Urinary bladder (tissue), 4 donors: ENCODE data around the gene DCXR. TPM values are rescaled to one million over a fixed set of nuclear protein-coding genes. Genes with fewer than 3 reads are reported as not detected.

Experiments
- DNase-seq: peaks from one replicate; pipeline ENCODE4 v3.0.0-alpha.2; 2015; ENCODE audit errors: extremely low spot score
- H3K27ac ChIP-seq: one replicate; pipeline ENCODE4 v1.5.1; 2013; ENCODE audit warnings: low read depth, mild to moderate bottlenecking, moderate library complexity
- H3K36me3 ChIP-seq: one replicate; pipeline ENCODE4 v1.6.1; 2013; ENCODE audit warnings: mild to moderate bottlenecking, moderate library complexity; ENCODE audit not compliant: insufficient read depth
- H3K4me1 ChIP-seq: one replicate; pipeline ENCODE4 v1.6.1; 2013; ENCODE audit warnings: mild to moderate bottlenecking, moderate library complexity; ENCODE audit not compliant: insufficient read depth
- H3K4me3 ChIP-seq: one replicate; pipeline ENCODE4 v1.5.1; 2013; ENCODE audit warnings: low read depth, low read length
- WGBS: extraction: QIAGEN DNeasy Blood & Tissue Kit; methylation state at CpG from one replicate; pipeline ENCODE4 v1.1.7; 2013; 5-methylcytosine and 5-hydroxymethylcytosine counted together
- polyA plus RNA-seq: library from polyadenylated mRNA; stranded (reverse); fragments of 200-250 nt; gene quantifications from one replicate; pipeline ENCODE4 v1.2.3, GENCODE V29; 2013
- total RNA-seq: library from RNA; depleted of rRNA; stranded (reverse); fragments of >200 nt; gene quantifications from one replicate; pipeline ENCODE4 v1.2.3, GENCODE V29; 2014
- donor health status: healthy with polysubstance abuse.
- donor health status: healthy.

The DCXR gene
- total and polyA plus RNA-seq, 2 donors, result 17.2 to 129 TPM

DNA sequence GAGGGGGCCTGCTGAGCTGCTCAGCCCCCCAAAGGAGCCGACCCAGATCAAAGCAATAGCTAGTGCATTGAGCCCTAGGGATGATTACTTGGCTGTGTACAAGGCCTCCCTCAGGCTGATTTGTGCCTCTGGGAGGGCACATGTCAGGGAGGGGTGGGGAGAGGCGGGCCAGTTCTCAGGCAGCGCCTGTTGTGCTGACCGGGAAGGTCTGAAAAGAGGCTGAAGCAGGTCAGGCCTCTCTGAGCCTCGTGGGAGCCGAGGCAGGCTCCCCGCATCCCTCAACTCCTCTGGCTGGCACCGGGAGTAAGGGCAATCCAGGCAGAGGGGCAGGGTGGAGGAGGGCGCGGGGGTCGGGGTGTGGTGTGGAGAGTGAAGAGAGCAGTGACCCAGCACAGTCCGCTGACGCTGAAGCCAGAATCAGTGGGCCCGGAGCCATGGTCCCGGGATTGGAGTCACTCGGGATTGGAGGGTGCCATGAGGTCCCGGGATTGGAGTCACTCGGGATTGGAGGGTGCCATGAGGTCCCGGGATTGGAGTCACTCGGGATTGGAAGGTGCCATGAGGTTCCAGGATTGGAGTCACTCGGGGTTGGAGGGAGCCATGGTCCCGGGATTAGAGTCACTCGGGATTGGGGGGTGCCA lies 3.0 kb downstream of the DCXR start:
- 81% methylated on average over 23 of the region's 23 CpGs for WGBS
- DNase-seq, result no peak
- Histone ChIP-seq H3K36me3 (no peaks in the 10 kb centered on the region), H3K27ac (no peak overlapping the region), H3K4me1 (no peaks in the 10 kb centered on the region), H3K4me3 (no peak overlapping the region)

GRCh38 chr17:82033359-82034085 lies 4.0 kb downstream of the DCXR start:
- no peaks in the 10 kb centered on the region for H3K36me3 ChIP-seq
- DNase-seq, result no peak
- 93% methylated on average over 38 of the region's 38 CpGs for WGBS
- no peak overlapping the region for H3K4me3 ChIP-seq
- no peaks in the 10 kb centered on the region for H3K4me1 ChIP-seq
- no peak overlapping the region for H3K27ac ChIP-seq

- no peak for DNase-seq
- peak overlapping the region; percentile 42 for H3K4me3 ChIP-seq
- no peaks in the 10 kb centered on the region for H3K4me1 ChIP-seq
- 10% methylated on average over 59 of the region's 59 CpGs for WGBS
- no peak overlapping the region for H3K27ac ChIP-seq
- H3K36me3 ChIP-seq, result no peaks in the 10 kb centered on the region
These were observed 5.4 kb downstream of the DCXR start for GRCh38 chr17:82031885-82032627.

GRCh38 chr17:82031303-82031884 lies 6.1 kb downstream of the DCXR start, which contains the start of gene RAC3:
TSS of gene RAC3 (plus strand) at chr17:82031678. CDS start at chr17:82031762, 84 bp downstream.
- H3K27ac ChIP-seq, result no peak within 1 kb of the TSS
- no peaks in the 10 kb centered on the region for H3K4me1 ChIP-seq
- DNase-seq, result no peak
- no peaks in the 10 kb centered on the region for H3K36me3 ChIP-seq
- WGBS, result under 1% methylated on average over 79 of the region's 96 CpGs
- peak within 1 kb of the TSS; percentile 42 for H3K4me3 ChIP-seq

DNA sequence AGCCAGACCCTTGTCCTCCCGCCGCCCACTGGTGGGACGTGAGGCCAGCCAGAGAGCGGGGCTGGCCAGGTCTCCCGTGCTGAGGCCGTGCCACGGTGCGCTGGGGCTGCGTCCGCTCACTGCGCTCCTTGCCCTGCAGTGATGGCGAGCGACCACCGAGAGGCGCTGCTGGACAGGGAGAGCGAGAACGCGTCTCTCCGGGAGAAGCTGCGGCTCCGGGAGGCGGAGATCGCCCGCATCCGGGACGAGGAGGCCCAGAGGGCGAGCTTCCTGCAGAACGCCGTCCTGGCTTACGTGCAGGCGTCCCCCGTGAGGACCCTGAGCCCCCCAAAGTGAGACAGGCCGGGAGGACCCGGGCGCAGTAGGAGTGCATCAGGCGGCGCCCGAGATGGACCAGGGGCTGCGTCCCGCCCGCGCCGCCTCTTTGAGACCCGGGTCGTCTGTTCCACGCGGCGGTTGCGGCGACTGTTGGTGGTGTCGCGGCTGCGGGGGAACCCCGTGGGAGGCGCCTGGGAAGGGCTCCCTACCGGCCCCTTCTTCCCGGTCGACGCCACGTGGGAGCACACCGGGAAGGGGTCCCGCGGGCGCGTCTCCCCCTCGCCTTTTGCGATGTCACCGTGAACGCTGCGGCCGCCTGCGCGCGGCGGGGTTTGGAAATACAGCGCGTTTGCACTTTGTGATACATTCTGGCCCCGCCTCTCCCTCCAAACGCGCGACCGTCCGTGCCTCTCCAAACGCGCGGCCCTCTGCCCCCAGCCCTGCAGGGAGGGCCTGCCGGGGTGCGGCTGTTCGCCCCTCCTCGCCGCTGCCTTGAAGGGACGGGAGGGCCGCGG lies 6.8 kb downstream of the DCXR start:
- Histone ChIP-seq H3K4me3 (peak overlapping the region; percentile 42), H3K36me3 (no peaks in the 10 kb centered on the region), H3K4me1 (no peaks in the 10 kb centered on the region), H3K27ac (no peak overlapping the region)
- 1% methylated on average over 94 of the region's 94 CpGs for WGBS
- no peak for DNase-seq

- WGBS, result 69% methylated on average over 31 of the region's 31 CpGs
- Histone ChIP-seq H3K4me1 (no peaks in the 10 kb centered on the region), H3K27ac (no peak overlapping the region)
These were observed 7.5 kb downstream of the DCXR start for GRCh38 chr17:82029990-82030469.

DNA sequence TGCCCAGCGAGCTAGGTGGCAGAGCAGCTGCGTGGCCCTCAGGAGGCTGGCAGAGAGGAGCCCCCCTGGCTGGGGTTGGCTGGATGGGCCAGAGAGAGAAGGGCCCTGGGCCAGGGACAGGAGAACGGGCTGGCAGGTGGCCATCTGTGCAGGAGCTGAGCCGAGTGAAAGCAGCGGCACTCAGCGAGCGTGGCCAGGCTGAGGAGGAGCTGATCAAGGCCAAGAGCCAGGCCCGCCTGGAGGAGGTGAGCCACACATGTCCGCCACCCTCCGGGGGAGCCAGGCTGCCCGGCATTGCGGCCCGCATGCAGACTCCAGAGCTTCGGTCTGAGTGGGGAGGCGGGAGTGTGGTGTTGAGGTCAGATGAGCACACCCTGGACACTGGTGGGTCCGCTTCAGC lies 8.1 kb downstream of the DCXR start:
- no peak overlapping the region for H3K4me3 ChIP-seq
- no peak overlapping the region for H3K27ac ChIP-seq
- DNase-seq, result no peak
- 96% methylated on average over 16 of the region's 16 CpGs for WGBS
- no peaks in the 10 kb centered on the region for H3K4me1 ChIP-seq
- no peaks in the 10 kb centered on the region for H3K36me3 ChIP-seq

More at GRCh38 chr17:82029990-82030469, 7.5 kb downstream of the DCXR start:
- DNase-seq, result no peak
- Histone ChIP-seq H3K36me3 (no peaks in the 10 kb centered on the region), H3K4me3 (no peak overlapping the region)

DNA sequence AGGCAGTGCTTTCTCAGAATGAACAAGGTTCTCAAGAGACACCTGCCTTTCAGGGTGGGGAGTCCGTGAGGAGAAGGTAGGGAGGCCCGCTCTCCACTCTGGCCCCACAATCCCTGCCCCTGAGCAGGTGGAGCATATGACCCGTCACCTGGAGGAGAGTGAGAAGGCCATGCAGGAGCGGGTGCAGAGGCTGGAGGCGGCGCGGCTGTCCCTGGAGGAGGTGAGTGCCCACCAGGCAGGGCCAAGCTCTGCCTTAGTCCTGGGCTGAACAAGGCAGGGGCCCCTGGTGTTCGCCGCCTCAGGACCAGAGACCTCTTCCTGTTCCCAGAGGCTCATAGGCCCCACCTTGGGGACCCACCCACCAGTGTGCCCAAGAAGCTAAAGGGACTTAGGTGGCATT lies 8.5 kb downstream of the DCXR start:
- Histone ChIP-seq H3K27ac (no peak overlapping the region), H3K4me3 (no peak overlapping the region), H3K36me3 (no peaks in the 10 kb centered on the region), H3K4me1 (no peaks in the 10 kb centered on the region)
- 97% methylated on average over 9 of the region's 9 CpGs for whole genome bisulfite sequencing
- no peak for DNase-seq

DNA sequence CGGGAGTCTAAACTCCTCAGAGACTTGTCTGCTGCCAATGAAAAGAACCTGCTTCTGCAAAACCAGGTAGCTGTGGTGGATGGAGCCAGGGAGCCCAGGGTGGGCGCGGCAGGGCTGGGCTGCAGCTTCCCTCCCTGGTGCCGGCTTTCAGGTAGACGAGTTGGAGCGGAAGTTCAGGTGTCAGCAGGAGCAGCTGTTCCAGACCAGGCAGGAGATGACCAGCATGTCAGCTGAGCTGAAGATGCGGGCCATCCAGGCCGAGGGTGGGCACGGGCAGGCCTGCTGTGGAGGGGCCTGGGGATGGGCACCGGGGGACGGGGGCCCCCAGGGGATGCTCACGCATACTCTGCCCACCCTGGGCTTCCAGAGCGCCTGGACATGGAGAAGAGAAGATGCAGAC lies 9.3 kb downstream of the DCXR start:
- Histone ChIP-seq H3K4me3 (no peak overlapping the region), H3K27ac (no peak overlapping the region), H3K36me3 (no peaks in the 10 kb centered on the region), H3K4me1 (no peaks in the 10 kb centered on the region)
- WGBS, result 97% methylated on average over 13 of the region's 13 CpGs
- DNase-seq, result no peak

- no peaks in the 10 kb centered on the region for H3K36me3 ChIP-seq
- 93% methylated on average over 25 of the region's 25 CpGs for WGBS
- no peaks in the 10 kb centered on the region for H3K4me1 ChIP-seq
- no peak for DNase-seq
- H3K27ac ChIP-seq, result no peak overlapping the region
- H3K4me3 ChIP-seq, result no peak overlapping the region
These were observed 11.9 kb downstream of the DCXR start for GRCh38 chr17:82025401-82026107.

DNA sequence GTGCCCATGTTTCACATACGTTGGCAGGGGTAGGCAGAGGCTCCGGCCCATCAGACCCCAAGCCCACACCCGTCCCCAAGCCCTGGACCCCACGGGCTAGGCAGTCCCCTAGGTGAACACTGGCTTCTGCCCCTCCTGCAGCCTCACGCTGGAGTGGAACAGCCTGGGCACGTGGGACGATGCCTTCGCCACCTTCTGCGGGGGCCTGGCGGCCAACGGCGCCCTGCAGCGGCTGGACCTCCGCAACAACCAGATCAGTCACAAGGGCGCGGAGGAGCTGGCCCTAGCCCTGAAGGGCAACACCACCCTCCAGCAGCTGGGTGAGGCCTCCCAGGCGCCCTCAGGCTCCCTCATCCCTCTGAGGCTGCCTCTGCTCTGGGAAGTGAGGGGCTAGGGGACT lies 12.6 kb downstream of the DCXR start:
- Histone ChIP-seq H3K27ac (no peak overlapping the region), H3K36me3 (no peaks in the 10 kb centered on the region), H3K4me3 (no peak overlapping the region), H3K4me1 (no peaks in the 10 kb centered on the region)
- 95% methylated on average over 17 of the region's 17 CpGs for WGBS
- DNase-seq, result no peak

DNA sequence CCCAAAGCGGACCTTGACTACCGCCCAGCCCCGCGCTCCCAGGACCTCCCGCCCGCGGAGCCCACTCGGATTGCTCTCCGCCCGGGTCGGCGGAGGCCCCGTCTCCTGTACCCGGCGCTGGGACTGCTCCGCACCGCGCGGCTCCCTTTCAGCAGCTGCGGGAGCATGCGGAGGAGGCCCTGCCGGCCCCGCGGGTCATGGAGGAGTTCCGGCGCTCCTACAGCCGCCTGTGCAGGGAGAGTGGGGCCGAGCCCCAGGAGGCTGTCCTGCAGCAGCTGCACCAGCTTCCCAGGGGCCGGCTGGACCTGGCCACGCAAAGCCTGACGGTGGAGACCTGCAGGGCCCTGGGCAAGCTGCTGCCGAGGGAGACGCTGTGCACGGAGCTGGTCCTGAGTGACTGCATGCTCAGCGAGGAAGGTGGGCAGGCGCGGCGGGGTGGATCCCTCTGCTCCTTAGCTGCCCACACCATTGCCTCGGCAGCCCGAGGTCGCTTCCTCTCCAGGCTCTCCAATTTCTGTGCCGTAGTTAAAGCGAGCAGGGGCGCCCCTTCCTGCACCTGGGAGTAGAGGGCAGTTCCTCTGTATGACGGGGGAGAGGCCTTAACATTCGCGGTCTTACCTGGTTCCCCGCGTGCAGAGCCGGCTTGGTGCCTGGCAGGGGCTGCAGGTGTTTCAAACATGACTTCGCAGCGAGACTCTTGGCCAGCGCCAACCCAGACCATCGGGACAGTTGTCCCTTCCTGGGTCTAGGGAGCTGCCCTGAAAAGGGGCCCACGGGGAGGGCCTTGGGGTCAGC lies 13.9 kb downstream of the DCXR start:
- Histone ChIP-seq H3K27ac (no peak overlapping the region), H3K4me3 (peak overlapping the region; percentile 67), H3K36me3 (no peaks in the 10 kb centered on the region), H3K4me1 (no peaks in the 10 kb centered on the region)
- DNase-seq, result no peak
- 6% methylated on average over 55 of the region's 55 CpGs for WGBS
